Colonic mucosa (tissue), 4 donors: ENCODE measurements around the gene AANAT. TPM values are rescaled to one million over a fixed set of nuclear protein-coding genes. Genes with fewer than 3 reads are reported as not detected.

Source experiments
- DNase-seq: peaks from one replicate; pipeline ENCODE4 v3.0.0-alpha.2; 2020
- H3K27ac ChIP-seq: fragments of 200-600 bp; one replicate; pipeline ENCODE4 v1.8.0; 2021
- H3K27me3 ChIP-seq: fragments of 200-600 bp; one replicate; pipeline ENCODE4 v1.8.0; 2021
- H3K36me3 ChIP-seq: fragments of 200-600 bp; one replicate; pipeline ENCODE4 v1.8.0; 2021
- H3K4me1 ChIP-seq: fragments of 200-600 bp; one replicate; pipeline ENCODE4 v1.8.0; 2021; ENCODE audit warnings: mild to moderate bottlenecking
- H3K4me3 ChIP-seq: fragments of 200-600 bp; one replicate; pipeline ENCODE4 v1.8.0; 2021
- H3K9ac ChIP-seq, 2 donors: one replicate each; pipeline ENCODE4 v1.7.0; 2013; ENCODE audit warnings: control low read depth in 2 of 2, low read depth in 2 of 2, low read length in 2 of 2
- H3K9me3 ChIP-seq: fragments of 200-600 bp; one replicate; pipeline ENCODE4 v1.8.0; 2021
- CTCF ChIP-seq: fragments of 200-600 bp; IDR thresholded peaks from one replicate; pipeline ENCODE4 v1.8.0; 2022; ENCODE audit warnings: antibody characterized with exemption, mild to moderate bottlenecking
- intact Hi-C: fragments of 100-400 bp; cut with DNase I; formaldehyde crosslinking; loops from one replicate; pipeline ENCODE4 v1.14.1; 2022
- total RNA-seq, 2 donors: library from RNA; stranded (reverse); fragmentation: NEBNext Ultra II Directional in 1 of 2; extraction: Animal tissue kit (Norgen Biotek cat#: 25700) in 1 of 2; gene quantifications; one replicate each; pipeline ENCODE4 v1.2.1, GENCODE V29; 2021
- donor health status: healthy.
- donor health status: DM: no; HTN: no; CAD: no.
- donor health status: DM: no; HTN: no; CAD: no.

AANAT gene
- total RNA-seq, 2 donors from 2014 or later, result not detected

- Histone ChIP-seq H3K4me3 (no peak overlapping the region), H3K4me1 (no peaks in the 10 kb centered on the region), H3K27me3 (no peaks in the 10 kb centered on the region), H3K9me3 (no peaks in the 10 kb centered on the region), H3K27ac (no peak overlapping the region), H3K9ac (no peak overlapping the region), H3K36me3 (no peaks in the 10 kb centered on the region)
- intact Hi-C loops, result no loop called here
- no peak for DNase-seq
- TF ChIP-seq CTCF, result no peak
Measured at GRCh38 chr17:76478730-76479514, 11.5 kb downstream of the AANAT start.

GRCh38 chr17:76479515-76480060 is 12.2 kb downstream of the AANAT start:
- H3K27me3 ChIP-seq, result no peaks in the 10 kb centered on the region
- H3K9me3 ChIP-seq, result no peaks in the 10 kb centered on the region
- no peak overlapping the region for H3K27ac ChIP-seq
- H3K4me1 ChIP-seq, result no peaks in the 10 kb centered on the region
- H3K9ac ChIP-seq, result no peak overlapping the region
- intact Hi-C loops, result no loop called here
- no peak for TF ChIP-seq CTCF
- no peak for DNase-seq
- no peaks in the 10 kb centered on the region for H3K36me3 ChIP-seq
- no peak overlapping the region for H3K4me3 ChIP-seq

GRCh38 chr17:76480632-76481031 is 13.2 kb downstream of the AANAT start:
- TF ChIP-seq CTCF, result no peak
- Histone ChIP-seq H3K36me3 (no peaks in the 10 kb centered on the region), H3K9ac (no peak overlapping the region), H3K27me3 (no peaks in the 10 kb centered on the region), H3K4me3 (no peak overlapping the region), H3K27ac (peak overlapping the region; percentile 17), H3K4me1 (no peaks in the 10 kb centered on the region), H3K9me3 (no peaks in the 10 kb centered on the region)
- intact Hi-C loops, result no loop called here
- no peak for DNase-seq

GRCh38 chr17:76481071-76481655 is 13.8 kb downstream of the AANAT start:
- Histone ChIP-seq H3K9ac (no peak overlapping the region), H3K4me3 (no peak overlapping the region), H3K36me3 (no peaks in the 10 kb centered on the region), H3K27ac (peak overlapping the region; percentile 17), H3K9me3 (no peaks in the 10 kb centered on the region), H3K4me1 (no peaks in the 10 kb centered on the region), H3K27me3 (no peaks in the 10 kb centered on the region)
- intact Hi-C loops, result no loop called here
- no peak for DNase-seq
- no peak for TF ChIP-seq CTCF

- no peak overlapping the region for H3K27ac ChIP-seq
- intact Hi-C loops, result no loop called here
- no peaks in the 10 kb centered on the region for H3K4me1 ChIP-seq
- DNase-seq, result no peak
- no peaks in the 10 kb centered on the region for H3K27me3 ChIP-seq
- no peak overlapping the region for H3K9ac ChIP-seq
- TF ChIP-seq CTCF, result no peak
- no peaks in the 10 kb centered on the region for H3K9me3 ChIP-seq
- no peak overlapping the region for H3K4me3 ChIP-seq
- no peaks in the 10 kb centered on the region for H3K36me3 ChIP-seq
Measured at GRCh38 chr17:76484228-76484725, 16.9 kb downstream of the AANAT start.
